AG04450 (cell line): Measurements from ENCODE around the gene PAMR1. TPM values are rescaled to one million over a fixed set of nuclear protein-coding genes. Genes with fewer than 3 reads are reported as not detected.
"Not testable (repeated sequence)": the region's sequence is repeated elsewhere in the genome, so short reads cannot be mapped to it uniquely, and the experiment has no call there.

Experiments
- CTCF ChIA-PET: fragments of 300-600, 350-600 bp; formaldehyde crosslinking; extraction: SDS; loops from one replicate; lab custom pipeline; 2022; ENCODE audit warnings: antibody characterized with exemption, inconsistent platforms; lab: Charles Lee
- POLR2A ChIA-PET: fragments of 350-600 bp; formaldehyde crosslinking; extraction: SDS; loops from one replicate; lab custom pipeline; 2021; ENCODE audit warnings: antibody characterized with exemption, inconsistent platforms; lab: Yijun Ruan, JAX
- DNase-seq: peaks from one replicate; pipeline ENCODE4 v3.0.0-alpha.2; 2011; ENCODE audit warnings: low read depth, low spot score
- H3K27ac ChIP-seq: one replicate; pipeline ENCODE4 v1.5.1; 2012; ENCODE audit warnings: low read depth, low read length, control low read depth
- H3K27me3 ChIP-seq: one replicate; pipeline ENCODE4 v1.6.0; 2012; ENCODE audit warnings: low read length; ENCODE audit not compliant: control insufficient read depth, insufficient read depth
- H3K4me3 ChIP-seq: 2 replicates; pipeline ENCODE4 v1.5.1; 2011; ENCODE audit warnings: mild to moderate bottlenecking, low read depth, low read length, control low read depth
- H3K9me3 ChIP-seq: 2 replicates; pipeline ENCODE4 v1.5.1; 2012; ENCODE audit warnings: low read length; ENCODE audit not compliant: control insufficient read depth, insufficient read depth
- CTCF ChIP-seq: IDR thresholded peaks from 2 replicates; pipeline ENCODE4 v1.5.1; 2011; ENCODE audit warnings: low read depth, low read length, control low read depth, inconsistent platforms
- polyA plus RNA-seq: library from polyadenylated mRNA; depleted of rRNA; stranded (reverse); fragments of >200 nt; gene quantifications from 2 replicates; pipeline ENCODE4 v1.2.3, GENCODE V29; 2011

PAMR1 gene
- polyA plus RNA-seq, 1 experiment = 215 TPM

DNA sequence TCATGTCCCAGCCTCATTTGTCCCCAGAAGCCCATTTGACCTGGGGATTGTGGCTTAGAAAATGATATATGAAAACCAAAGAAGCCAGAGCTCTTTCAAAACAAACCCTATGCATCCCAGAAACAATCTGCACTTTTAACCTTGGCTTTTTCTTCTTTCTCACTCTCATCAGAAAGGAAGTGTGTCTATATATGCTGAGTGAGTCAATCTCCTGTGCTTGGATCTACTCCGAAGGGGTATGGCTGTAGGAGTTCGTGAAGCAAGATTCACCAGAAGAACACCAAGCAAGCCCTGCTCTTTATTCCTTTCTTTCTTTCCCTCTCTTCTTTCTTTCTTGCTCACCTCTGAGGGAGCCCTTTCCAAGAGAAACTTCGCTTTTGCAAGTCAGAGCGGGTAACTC lies 636 bp downstream of the PAMR1 start:
- CTCF ChIA-PET = interaction anchor here (1.3 to 4.6 kb wide), 3 partner anchors 24 to 90 kb away, joined by 3 to 26 read pairs (median 7); no protein-coding TSS in a partner anchor
- POLR2A ChIA-PET = interaction anchor here (0.7 to 1.7 kb wide), 7 partner anchors 10 to 124 kb away, joined by 3 to 14 read pairs (median 5); partner anchors contain the start of gene FJX1
- H3K4me3 ChIP-seq = peak overlapping the region; percentile 75
- TF ChIP-seq CTCF = no peak
- no peak for DNase-seq
- peak overlapping the region; percentile 72 for H3K27ac ChIP-seq
- H3K27me3 ChIP-seq = no peaks in the 10 kb centered on the region
- H3K9me3 ChIP-seq = no peaks in the 10 kb centered on the region

- Histone ChIP-seq H3K4me3 (peak overlapping the region; percentile 75), H3K27ac (peak overlapping the region; percentile 4)
- POLR2A ChIA-PET = no interaction called here
Measured at GRCh38 chr11:35523861-35524260, 1.6 kb downstream of the PAMR1 start.

GRCh38 chr11:35523331-35523768 lies 2.1 kb downstream of the PAMR1 start:
- ChIA-PET POLR2A (no interaction called here), CTCF (interaction anchor here (4.6 kb wide), 1 partner anchor 37 kb away, joined by 26 read pairs; no protein-coding TSS in a partner anchor)
- Histone ChIP-seq H3K27me3 (no peaks in the 10 kb centered on the region), H3K9me3 (no peaks in the 10 kb centered on the region), H3K27ac (peak overlapping the region; percentile 4), H3K4me3 (peak overlapping the region; percentile 75)
- DNase-seq = no peak
- TF ChIP-seq CTCF = no peak

More at GRCh38 chr11:35523861-35524260, 1.6 kb downstream of the PAMR1 start:
- CTCF ChIA-PET = interaction anchor here (4.6 kb wide), 1 partner anchor 38 kb away, joined by 26 read pairs; no protein-coding TSS in a partner anchor
- DNase-seq = no peak
- Histone ChIP-seq H3K9me3 (no peaks in the 10 kb centered on the region), H3K27me3 (no peaks in the 10 kb centered on the region)
- no peak for TF ChIP-seq CTCF

GRCh38 chr11:35522091-35522490 lies 3.3 kb downstream of the PAMR1 start:
- H3K9me3 ChIP-seq, POLR2A ChIA-PET, H3K27ac ChIP-seq, DNase-seq, H3K27me3 ChIP-seq, CTCF ChIA-PET, H3K4me3 ChIP-seq: not testable (repeated sequence)

DNA sequence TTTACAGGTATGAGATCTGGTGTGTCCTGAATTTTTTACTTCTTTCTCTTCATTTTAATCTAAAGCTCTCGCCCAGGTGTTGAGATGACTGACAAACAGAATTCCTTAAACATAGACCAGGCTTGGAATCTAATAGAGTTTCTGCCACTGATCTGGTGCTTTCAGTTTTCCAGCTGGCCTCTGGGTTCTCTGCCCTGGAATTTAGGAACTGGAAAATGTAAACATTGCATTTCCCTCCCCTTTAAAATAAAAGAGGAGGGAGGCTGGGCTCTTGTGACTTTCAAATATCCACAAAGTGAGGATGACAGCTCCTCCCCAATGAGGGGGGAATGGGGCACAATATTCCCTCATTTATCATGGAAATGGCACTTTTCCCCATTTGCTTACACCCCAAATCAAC lies 5.0 kb downstream of the PAMR1 start:
- Histone ChIP-seq H3K27ac (no peak overlapping the region), H3K9me3 (no peaks in the 10 kb centered on the region), H3K27me3 (no peaks in the 10 kb centered on the region), H3K4me3 (no peak overlapping the region)
- no peak for TF ChIP-seq CTCF
- CTCF ChIA-PET = no interaction called here
- POLR2A ChIA-PET = interaction anchor here (0.6 to 1.0 kb wide), 2 partner anchors 59 to 74 kb away, joined by 3 read pairs; no protein-coding TSS in a partner anchor
- DNase-seq = no peak
